Vagina (tissue), 2 donors: Measurements from ENCODE around the gene TAS2R19. TPM values are rescaled to one million over a fixed set of nuclear protein-coding genes. Genes with fewer than 3 reads are reported as not detected.
"Not testable (repeated sequence)": the region's sequence is repeated elsewhere in the genome, so short reads cannot be mapped to it uniquely, and the experiment has no call there.

Experiments
- DNase-seq, 2 donors: peaks; one replicate each; pipeline ENCODE4 v3.0.0-alpha.2; 2017; ENCODE audit errors: extremely low spot score in 2 of 2
- H3K27ac ChIP-seq: fragments of 200-600 bp; sonication (generic); one replicate; pipeline ENCODE4 v1.5.1; 2019
- H3K27me3 ChIP-seq: fragments of 200-600 bp; sonication (generic); one replicate; pipeline ENCODE4 v1.5.1; 2019
- H3K36me3 ChIP-seq, 2 donors: fragments of 200-600 bp; sonication (generic); one replicate each; pipeline ENCODE4 v1.5.1; 2017 to 2019
- H3K4me1 ChIP-seq: fragments of 200-600 bp; sonication (generic); one replicate; pipeline ENCODE4 v1.5.1; 2019
- H3K4me3 ChIP-seq, 2 donors: fragments of 200-600 bp; sonication (generic); 1 replicate in 1 of 2; 2 replicates in 1 of 2; pipeline ENCODE4 v1.5.1; 2016 to 2019
- H3K9me3 ChIP-seq: fragments of 200-600 bp; sonication (generic); one replicate; pipeline ENCODE4 v1.5.1; 2019
- POLR2A ChIP-seq, 2 donors: fragments of 450-650 bp; IDR thresholded peaks; one replicate each; pipeline ENCODE4 v1.6.1; 2017; ENCODE audit warnings: antibody characterized with exemption in 2 of 2, mild to moderate bottlenecking in 2 of 2, moderate library complexity in 2 of 2
- POLR2AphosphoS5 ChIP-seq, 2 donors: sonication (generic); formaldehyde crosslinking; IDR thresholded peaks; one replicate each; pipeline ENCODE4 v1.9.0; 2017; ENCODE audit warnings: antibody characterized with exemption in 2 of 2, mild to moderate bottlenecking in 2 of 2, low read depth in 1 of 2; ENCODE audit not compliant: insufficient read depth in 1 of 2
- intact Hi-C: fragments of 100-400 bp; cut with DNase I; formaldehyde crosslinking; loops from one replicate; pipeline ENCODE4 v1.15.1; 2023
- total RNA-seq: library from RNA; depleted of rRNA; stranded (reverse); fragments of >200 nt; gene quantifications from one replicate; pipeline ENCODE4 v1.2.3, GENCODE V29; 2016
- TF ChIP-seq, protein P1 (sequence below), 3 experiments: fragments of 450-650 bp in 2 of 3; fragments of 200-600 bp in 1 of 3; sonication (generic) in 1 of 3; IDR thresholded peaks; one replicate each; pipeline ENCODE4 v1.5.1; 2017 to 2019; ENCODE audit warnings: antibody characterized with exemption in 3 of 3, mild to moderate bottlenecking in 2 of 3, moderate library complexity in 2 of 3

Gene TAS2R19
- total RNA-seq, 1 donor from 2014 or later, result 6.4 TPM

DNA sequence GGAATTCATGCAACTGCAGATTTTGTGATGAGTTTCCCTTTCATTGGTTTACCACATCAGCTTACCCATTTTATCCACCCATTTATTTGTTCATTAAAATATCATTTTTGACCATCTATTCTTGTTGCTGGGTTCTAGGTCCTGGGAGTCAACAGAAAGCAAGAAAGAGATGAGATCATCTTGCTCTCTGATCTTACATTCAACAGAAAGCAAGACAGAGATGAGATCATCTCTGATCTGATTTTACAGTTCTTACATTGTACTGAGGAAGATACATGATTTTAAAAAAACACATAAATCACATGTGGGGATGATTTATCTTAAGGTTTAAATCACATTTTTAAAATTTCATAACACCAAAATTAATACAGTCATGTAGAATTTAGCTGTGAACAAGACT is 37.4 kb upstream of the TAS2R19 start:
- no peaks in the 10 kb centered on the region for H3K9me3 ChIP-seq
- H3K27ac ChIP-seq, result no peak overlapping the region
- no peaks in the 10 kb centered on the region for H3K36me3 ChIP-seq
- TF ChIP-seq POLR2AphosphoS5 (IDR thresholded peaks at IDR 0.05; ENCODE audit: insufficient read depth in 1 of 2, low read depth in 1 of 2) (no peak), POLR2A (IDR thresholded peaks at IDR 0.05) (no peak)
- TF ChIP-seq, protein P1, sequence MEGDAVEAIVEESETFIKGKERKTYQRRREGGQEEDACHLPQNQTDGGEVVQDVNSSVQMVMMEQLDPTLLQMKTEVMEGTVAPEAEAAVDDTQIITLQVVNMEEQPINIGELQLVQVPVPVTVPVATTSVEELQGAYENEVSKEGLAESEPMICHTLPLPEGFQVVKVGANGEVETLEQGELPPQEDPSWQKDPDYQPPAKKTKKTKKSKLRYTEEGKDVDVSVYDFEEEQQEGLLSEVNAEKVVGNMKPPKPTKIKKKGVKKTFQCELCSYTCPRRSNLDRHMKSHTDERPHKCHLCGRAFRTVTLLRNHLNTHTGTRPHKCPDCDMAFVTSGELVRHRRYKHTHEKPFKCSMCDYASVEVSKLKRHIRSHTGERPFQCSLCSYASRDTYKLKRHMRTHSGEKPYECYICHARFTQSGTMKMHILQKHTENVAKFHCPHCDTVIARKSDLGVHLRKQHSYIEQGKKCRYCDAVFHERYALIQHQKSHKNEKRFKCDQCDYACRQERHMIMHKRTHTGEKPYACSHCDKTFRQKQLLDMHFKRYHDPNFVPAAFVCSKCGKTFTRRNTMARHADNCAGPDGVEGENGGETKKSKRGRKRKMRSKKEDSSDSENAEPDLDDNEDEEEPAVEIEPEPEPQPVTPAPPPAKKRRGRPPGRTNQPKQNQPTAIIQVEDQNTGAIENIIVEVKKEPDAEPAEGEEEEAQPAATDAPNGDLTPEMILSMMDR (IDR thresholded peaks at IDR 0.05), result no peak
- no peaks in the 10 kb centered on the region for H3K27me3 ChIP-seq
- intact Hi-C loops, result no loop called here
- no peaks in the 10 kb centered on the region for H3K4me1 ChIP-seq
- DNase-seq, result no peak
- H3K4me3 ChIP-seq, result no peak overlapping the region

- no peak overlapping the region for H3K27ac ChIP-seq
- H3K36me3 ChIP-seq, result no peaks in the 10 kb centered on the region
- intact Hi-C loops, result no loop called here
Observed at GRCh38 chr12:11059041-11059440, 36.6 kb upstream of the TAS2R19 start.

DNA sequence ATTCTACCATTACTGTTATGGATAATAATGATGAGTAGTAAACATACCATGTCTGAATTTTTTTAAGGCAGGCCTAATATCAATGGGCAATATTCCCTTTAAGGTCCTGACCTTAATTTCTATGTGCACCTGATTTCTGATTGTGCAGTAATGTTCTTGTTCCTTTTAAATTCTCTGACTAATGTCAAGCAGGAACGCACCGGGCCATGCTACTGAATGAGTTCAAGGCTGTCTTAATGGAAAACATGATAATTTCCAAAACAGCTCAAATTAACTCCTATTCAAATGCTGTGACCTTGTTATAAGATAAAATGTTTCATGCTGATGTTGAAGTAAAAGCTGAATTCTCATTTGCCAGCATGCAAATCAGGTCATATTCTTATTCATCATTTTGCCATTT is 32.9 kb upstream of the TAS2R19 start:
- H3K27ac ChIP-seq, result no peak overlapping the region
- no peaks in the 10 kb centered on the region for H3K9me3 ChIP-seq
- no peak for DNase-seq
- TF ChIP-seq, protein P1 (IDR thresholded peaks at IDR 0.05), result no peak
- TF ChIP-seq POLR2A (IDR thresholded peaks at IDR 0.05) (no peak), POLR2AphosphoS5 (IDR thresholded peaks at IDR 0.05; ENCODE audit: insufficient read depth in 1 of 2, low read depth in 1 of 2) (no peak)
- intact Hi-C loops, result no loop called here
- no peaks in the 10 kb centered on the region for H3K36me3 ChIP-seq
- H3K27me3 ChIP-seq, result no peaks in the 10 kb centered on the region
- H3K4me3 ChIP-seq, result no peak overlapping the region
- no peaks in the 10 kb centered on the region for H3K4me1 ChIP-seq

More at GRCh38 chr12:11059041-11059440, 36.6 kb upstream of the TAS2R19 start:
- no peak for TF ChIP-seq POLR2AphosphoS5 (IDR thresholded peaks at IDR 0.05; ENCODE audit: insufficient read depth in 1 of 2, low read depth in 1 of 2)
- no peak for TF ChIP-seq POLR2A (IDR thresholded peaks at IDR 0.05)
- TF ChIP-seq, protein P1 (IDR thresholded peaks at IDR 0.05), result no peak
- no peak overlapping the region for H3K4me3 ChIP-seq
- H3K4me1 ChIP-seq, result no peaks in the 10 kb centered on the region
- DNase-seq, result no peak
- H3K27me3 ChIP-seq, result no peaks in the 10 kb centered on the region
- H3K9me3 ChIP-seq, result no peaks in the 10 kb centered on the region

GRCh38 chr12:11049806-11050531 is 27.5 kb upstream of the TAS2R19 start:
- H3K27me3 ChIP-seq, H3K4me3 ChIP-seq, H3K4me1 ChIP-seq, H3K9me3 ChIP-seq, H3K36me3 ChIP-seq, intact Hi-C loops, H3K27ac ChIP-seq, DNase-seq: not testable (repeated sequence)

GRCh38 chr12:11041366-11041765 is 18.9 kb upstream of the TAS2R19 start:
- DNase-seq, H3K9me3 ChIP-seq, H3K4me3 ChIP-seq, H3K27me3 ChIP-seq, H3K4me1 ChIP-seq, H3K36me3 ChIP-seq, intact Hi-C loops, H3K27ac ChIP-seq: not testable (repeated sequence)

GRCh38 chr12:11040162-11040561 is 17.7 kb upstream of the TAS2R19 start:
- DNase-seq, result no peak
- Histone ChIP-seq H3K27ac (no peak overlapping the region), H3K9me3 (no peaks in the 10 kb centered on the region), H3K36me3 (no peaks in the 10 kb centered on the region), H3K4me3 (no peak overlapping the region), H3K27me3 (no peaks in the 10 kb centered on the region), H3K4me1 (no peaks in the 10 kb centered on the region)
- intact Hi-C loops, result no loop called here
- TF ChIP-seq POLR2AphosphoS5 (IDR thresholded peaks at IDR 0.05; ENCODE audit: insufficient read depth in 1 of 2, low read depth in 1 of 2) (no peak), POLR2A (IDR thresholded peaks at IDR 0.05) (no peak)
- TF ChIP-seq, protein P1 (IDR thresholded peaks at IDR 0.05), result no peak
